ENCODE data around the gene FKBP8.

GRCh38 chr19:18504886-18505610 is 38.3 kb downstream of the FKBP8 start:
- TF ChIP-seq CTCF (IDR thresholded peaks at IDR 0.05) (no peak), POLR2A (IDR thresholded peaks at IDR 0.05) (no peak)

Data from thyroid gland (tissue), 4 donors.